Activated CD8-positive, alpha-beta memory T cell treated with anti-CD3 and anti-CD28 coated beads, Interleukin-2, amount 50 U/mL, for 24 hours (primary cell): Measurements from ENCODE around the gene PSORS1C2.
"Not testable (repeated sequence)": the region's sequence is repeated elsewhere in the genome, so short reads cannot be mapped to it uniquely, and the experiment has no call there.

Source experiments
- DNase-seq: peaks from one replicate; pipeline ENCODE4 v3.0.0-alpha.2; 2020; ENCODE audit errors: extremely low read depth

Gene PSORS1C2

DNA sequence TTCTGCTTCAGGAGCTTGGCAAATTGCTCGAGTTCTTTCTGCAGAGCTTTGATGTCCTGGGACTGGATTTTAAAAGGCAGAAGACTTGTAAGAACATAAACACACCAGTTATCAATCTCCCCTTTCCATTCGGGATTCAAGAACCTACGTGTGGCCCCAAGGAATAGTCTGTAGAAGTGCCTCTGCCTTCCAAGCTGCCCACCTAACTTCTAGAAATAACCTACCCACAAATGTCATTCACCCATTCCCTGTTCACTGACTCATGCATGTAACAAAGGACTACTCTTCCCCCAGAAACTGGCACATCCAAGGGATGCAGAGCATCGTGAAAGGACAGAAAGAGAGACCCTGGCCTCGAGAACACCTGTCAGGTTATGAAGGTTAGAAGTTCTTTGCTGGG, 27.1 kb upstream of the PSORS1C2 start:
- DNase-seq = no peak

DNA sequence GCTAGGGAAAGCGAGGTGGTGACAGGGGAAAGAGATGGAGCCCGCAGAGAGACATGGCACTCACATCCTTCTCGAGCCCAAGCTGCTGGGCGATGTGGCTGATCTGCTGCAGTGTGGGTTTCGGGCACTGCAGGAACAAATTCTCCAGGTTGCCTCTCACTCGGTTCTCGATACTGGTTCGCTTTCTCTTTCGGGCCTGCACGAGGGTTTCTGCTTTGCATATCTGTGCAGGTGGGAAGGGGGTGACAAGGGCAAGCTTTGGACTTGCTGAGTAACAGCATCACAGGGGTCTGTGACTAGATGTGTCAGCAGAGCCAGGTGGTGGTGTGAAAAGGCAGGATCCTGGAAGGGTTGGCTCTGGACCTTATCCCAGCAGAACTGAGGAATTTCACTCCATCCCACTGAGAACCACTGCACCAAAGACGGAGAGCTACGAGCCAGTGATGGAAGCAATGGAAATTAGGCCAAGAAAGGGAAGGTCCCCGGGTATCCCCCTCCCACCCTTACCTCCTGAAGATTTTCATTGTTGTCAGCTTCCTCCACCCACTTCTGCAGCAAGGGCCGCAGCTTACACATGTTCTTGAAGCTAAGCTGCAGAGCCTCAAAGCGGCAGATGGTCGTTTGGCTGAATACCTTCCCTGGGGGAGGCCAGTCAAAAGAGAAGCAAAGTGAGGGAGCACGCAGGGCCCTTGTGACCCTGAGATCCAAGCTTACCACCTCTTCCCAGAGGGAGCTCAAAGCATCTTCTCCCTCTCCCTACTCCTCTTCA, 26.4 kb upstream of the PSORS1C2 start:
- DNase-seq = not testable (repeated sequence)

DNA sequence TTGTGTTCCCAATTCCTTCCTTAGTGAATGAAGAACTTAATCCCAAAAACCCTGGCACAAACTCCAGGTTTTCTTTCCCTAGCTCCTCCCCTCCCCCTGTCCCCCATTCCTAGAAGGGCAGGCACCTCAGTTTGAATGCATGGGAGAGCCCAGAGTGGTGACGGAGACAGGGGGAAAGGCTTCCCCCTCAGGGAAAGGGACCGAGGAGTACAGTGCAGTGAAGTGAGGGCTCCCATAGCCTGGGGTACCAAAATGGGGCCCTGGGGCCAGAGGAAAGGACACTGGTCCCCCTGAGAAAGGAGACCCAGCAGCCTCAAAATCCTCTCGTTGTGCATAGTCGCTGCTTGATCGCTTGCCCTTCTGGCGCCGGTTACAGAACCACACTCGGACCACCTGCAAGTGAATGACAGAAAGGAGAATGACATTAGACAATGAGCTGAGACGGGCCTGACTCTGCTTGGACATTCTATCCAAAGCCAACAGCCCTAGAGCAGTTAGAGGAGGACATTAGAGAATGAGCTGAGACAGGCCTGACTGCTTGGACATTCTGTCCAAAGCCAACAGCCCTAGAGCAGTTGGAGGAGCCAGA, 25.7 kb upstream of the PSORS1C2 start:
- DNase-seq = not testable (repeated sequence)

DNA sequence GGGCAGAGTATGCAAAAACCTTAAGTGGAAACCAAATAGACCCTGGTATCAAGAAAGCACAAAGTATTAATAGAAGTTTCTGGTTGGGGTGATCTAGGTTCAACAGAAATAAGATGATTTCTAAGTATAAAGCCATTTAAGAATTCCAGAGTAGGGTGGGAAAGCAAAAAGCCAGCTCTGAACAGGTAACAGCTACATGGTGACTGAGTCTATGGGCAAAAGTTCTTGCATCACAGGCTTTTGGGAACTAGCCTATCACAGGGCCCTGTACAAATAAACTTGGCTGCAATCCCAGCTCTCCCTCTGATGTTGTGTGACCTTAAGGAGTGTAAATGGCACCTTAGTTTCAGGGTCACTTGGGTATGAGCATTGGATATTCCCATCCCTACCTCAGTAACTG, 25.1 kb upstream of the PSORS1C2 start:
- no peak for DNase-seq

DNA sequence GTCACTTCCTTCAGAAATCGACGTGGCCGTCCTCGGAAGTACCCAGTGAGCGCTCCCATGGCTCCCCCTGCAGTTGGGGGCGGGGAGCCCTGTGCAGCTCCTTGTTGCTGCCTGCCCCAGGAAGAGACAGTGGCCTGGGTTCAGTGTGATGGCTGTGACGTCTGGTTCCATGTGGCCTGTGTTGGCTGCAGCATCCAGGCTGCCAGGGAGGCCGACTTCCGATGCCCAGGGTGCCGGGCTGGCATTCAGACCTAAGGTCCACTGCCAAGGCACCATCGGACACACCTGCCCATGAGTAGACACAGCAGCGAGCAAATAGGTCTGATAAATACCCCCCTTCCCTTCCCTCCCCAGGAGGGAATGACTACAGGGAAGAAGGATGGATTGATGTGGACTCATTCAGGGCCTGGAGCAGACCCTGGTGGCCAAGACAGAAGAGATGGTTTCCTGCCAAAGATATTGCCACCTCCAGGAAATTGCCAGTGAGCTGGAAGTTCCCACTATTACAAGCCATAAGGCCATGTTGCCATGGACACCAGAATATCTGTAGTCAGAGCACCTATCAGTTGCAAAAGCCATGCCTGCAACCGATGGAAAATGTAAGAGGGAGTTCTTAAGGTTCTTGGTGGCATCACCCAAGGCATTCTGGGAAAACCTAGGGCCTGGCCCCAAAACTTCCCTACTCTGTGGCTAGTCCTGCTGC, 23.7 kb upstream of the PSORS1C2 start:
- DNase-seq = no peak

DNA sequence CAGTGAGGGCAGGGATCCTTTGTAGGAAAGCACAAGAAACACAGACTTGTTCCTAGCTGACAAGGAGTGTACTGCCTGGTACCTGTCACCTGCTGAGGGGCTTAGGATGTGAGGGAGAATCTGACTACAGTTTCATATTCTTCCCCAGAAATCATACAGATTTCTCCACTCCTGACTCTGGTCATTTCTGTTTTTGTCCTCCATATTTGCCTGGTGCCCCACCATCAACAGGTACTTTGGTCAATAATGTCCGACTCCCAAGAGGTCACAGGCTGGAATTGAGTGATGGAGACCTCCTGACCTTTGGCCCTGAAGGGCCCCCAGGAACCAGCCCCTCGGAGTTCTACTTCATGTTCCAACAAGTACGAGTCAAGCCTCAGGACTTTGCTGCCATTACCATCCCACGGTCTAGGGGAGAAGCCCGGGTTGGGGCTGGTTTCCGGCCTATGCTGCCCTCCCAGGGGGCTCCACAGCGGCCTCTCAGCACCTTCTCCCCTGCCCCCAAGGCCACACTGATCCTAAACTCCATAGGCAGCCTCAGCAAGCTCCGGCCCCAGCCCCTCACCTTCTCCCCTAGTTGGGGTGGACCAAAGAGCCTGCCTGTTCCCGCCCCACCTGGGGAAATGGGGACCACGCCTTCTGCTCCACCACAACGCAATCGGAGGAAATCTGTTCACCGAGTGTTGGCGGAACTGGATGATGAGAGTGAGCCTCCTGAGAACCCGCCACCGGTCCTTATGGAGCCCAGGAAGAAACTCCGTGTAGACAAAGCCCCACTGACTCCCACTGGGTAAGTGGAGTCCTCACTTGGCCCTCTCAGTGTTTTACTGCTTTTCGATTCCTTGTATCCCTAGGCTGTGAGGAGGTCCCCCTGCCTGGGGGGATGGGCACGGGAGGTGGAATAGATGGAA, 22.6 kb upstream of the PSORS1C2 start:
- DNase-seq = no peak

DNA sequence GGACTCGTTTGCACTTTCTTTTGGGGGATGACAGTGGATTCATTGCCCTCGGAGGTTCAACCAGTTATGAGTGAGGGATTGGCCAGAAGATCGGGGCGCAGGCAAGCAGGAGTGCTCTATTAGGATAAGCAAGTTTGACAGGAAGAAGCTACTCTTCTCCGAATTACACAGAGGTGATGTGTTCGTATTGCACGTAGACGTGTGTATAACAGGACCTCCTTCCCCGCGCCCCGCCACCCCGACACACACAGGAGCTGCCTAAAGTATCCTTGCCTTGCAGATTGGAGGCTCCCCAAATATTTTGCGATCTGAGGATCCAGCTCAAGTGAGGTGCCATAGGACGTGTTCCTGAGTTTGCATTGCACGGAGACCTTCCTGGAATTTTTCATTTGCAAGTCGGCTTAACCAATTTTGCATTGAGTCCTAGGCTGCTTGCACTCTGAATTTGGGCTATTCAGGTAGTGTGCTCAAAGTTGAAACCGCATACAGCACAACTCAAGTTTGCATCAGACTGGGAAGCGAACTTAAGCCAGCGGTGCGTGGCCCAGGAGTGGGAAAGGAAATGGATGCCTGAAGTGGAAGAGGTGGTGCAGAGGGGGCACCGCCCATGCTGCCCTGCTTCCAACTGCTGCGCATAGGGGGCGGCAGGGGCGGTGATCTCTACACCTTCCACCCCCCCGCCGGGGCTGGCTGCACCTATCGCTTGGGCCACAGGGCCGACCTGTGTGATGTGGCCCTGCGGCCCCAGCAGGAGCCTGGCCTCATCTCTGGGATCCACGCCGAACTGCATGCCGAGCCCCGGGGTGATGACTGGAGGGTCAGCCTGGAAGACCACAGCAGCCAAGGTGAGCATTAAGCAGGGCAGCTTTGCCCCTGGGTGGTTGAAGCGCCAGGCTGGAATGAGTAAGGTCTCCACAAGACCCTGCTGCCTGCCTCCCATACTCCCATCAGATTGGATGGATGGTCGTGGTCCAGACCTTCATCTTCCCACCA, 20.3 kb upstream of the PSORS1C2 start:
- no peak for DNase-seq

DNA sequence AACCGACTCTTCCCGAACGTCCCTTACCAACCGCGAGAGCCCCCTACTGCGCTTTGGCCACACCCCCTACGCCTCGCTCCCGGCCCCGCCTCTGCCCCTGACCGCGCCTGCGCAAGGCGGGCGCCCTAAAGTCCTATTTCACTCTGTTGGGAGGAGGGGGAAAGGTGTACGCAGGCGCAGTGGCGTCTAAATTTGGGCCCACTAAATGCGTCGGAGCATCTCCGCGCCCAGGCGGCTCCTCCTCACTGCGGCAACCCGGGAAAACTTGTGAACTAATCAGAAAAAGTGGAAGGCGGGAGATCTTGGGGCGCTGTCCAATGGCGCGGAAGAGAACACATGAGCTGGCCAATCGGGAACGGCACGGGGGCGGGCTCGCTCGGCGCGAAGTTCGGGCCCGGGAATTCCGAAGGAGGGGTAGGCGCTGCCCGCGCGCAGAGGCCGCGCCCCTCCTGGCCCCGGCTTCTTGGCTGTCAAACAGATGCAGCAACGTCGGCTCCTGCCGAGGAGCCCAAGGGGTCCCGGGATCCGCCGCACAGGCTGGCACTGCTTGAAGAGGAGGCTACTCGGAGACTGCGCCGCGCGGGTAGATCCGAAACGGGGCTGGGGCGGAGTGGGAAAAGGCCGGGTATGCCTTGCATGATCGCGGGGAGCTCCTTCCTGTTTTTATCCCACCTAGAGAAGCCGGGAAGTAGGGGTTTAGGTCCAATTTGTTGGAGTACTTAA, 19.4 kb upstream of the PSORS1C2 start, which contains the start of gene TCF19:
Gene TCF19 (plus strand): TSS at position 450 of the 723 bp plus-strand sequence. CDS start 881 bp downstream, outside the sequence.
- DNase-seq = peak; percentile 99

DNA sequence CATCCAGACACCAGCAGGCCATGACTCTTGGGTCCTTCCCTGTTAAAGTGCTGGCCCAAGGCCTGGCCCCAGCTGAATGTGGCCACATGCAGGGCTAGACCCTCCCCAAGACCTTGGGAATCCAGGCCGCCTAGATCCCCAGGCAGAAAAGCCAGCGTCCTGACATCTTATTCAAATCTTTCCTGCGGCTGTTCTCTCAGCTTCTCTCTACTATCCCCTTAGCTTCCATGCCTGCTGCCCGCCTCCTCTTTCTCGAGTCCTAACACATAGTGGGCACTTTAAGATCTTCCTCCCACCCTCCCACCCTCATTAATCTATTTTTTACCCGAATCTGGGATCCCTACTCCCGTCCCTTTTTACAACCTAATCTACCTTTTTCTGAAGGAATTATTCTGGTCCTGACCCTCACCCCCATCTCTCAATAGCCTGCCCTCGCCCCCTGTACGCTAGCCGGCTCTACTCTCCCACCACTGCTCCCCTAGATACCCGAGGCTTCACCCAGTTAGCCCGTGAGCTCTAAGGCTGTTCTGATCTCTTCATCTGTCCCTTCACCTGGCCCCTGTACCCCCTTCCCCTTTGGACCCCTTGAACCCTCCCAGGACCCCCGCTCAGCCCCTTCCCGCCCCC, 18.8 kb upstream of the PSORS1C2 start, which contains the start of gene CCHCR1:
Gene CCHCR1 (minus strand): TSS at position 290 of the 627 bp plus-strand sequence. CDS start 202 bp downstream, at position 88.
- no peak for DNase-seq

DNA sequence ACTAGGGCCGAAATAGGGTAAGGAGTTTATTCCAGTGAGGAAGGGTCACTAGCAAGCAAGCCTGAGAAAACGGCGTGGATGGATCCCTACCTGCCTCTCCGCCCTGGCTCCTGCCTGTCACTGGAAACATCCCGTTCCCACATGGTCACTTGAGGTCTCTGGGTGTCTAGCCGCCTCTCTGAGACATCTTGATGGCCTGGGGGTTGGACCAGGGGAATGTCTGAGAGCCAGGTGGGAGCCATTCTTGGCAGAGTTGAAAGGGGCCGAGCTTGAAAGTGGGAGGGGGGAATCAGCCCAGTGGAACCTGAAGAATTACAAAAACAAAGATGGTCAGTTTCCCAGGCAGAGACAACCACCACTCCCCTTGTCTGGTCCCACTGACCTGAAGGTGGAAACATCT, 17.8 kb upstream of the PSORS1C2 start:
- no peak for DNase-seq

DNA sequence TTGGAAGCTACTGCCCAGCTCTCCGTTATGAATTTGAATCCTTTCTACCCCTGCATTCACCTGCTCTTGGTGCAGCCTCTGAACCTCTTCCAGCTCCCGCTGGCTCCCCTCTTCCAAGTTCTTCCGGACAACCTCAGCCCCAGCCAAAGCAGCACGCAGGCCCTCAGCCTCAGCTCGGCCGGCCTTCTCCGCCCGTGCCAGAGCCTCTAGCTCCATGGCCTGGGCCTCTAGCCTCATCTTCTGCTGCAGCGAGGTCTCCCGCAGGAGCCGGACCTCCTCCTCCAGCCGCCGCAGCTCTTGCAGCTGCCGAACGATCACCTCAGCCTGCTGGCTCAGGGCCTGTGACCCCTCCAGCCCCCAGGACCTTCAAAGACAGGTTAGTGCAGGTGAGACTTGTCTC, 15.6 kb upstream of the PSORS1C2 start:
- no peak for DNase-seq

DNA sequence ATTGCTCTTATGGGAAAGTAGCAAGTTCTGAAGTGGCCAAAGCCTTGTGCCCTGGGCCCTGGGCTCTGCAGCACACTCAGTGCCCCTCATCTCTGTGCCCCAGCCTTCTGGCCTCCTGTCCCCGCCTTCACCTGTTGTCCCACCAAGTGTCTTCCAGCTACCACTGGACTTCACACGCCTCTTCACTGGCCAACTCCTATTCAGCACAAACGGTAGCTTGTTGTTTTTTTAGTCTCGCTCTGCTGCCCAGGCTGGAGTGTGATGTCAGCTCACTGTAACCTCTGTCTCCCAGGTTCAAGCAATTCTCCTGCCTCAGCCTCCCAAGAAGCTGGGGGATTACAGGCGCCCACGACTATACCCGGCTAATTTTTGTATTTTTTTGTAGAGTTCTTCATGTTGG, 13.9 kb upstream of the PSORS1C2 start:
- DNase-seq = no peak

DNA sequence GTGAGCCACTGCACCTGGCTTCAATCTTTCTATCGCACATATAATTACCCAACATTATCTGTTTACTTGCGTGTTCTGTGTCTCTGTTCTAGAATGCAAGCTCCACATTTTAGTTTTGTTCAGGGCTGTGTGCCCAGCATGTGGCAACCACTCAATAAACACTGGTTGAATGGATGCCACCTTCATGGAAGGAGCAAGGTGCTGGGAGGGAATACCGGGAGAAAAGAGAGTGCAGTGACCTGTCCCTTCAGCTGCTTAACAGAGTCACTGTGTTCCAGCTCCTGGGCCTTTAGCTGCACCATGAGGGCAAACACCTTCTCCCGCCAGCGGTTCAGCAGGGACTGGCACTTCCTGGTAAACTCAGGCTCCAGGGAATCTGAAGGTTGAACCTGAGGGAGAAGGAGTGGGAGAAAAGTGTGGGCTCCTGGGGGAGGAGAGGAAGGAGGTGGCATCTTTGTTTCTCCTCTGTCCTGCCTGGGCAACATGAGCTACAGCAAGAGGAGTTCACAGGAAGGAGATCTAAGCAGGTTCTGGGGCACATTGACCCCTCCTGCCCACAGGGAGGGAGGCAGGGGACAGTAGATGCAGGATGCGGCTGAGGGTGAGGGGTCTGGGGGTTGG, 11.1 kb upstream of the PSORS1C2 start:
- DNase-seq = no peak

DNA sequence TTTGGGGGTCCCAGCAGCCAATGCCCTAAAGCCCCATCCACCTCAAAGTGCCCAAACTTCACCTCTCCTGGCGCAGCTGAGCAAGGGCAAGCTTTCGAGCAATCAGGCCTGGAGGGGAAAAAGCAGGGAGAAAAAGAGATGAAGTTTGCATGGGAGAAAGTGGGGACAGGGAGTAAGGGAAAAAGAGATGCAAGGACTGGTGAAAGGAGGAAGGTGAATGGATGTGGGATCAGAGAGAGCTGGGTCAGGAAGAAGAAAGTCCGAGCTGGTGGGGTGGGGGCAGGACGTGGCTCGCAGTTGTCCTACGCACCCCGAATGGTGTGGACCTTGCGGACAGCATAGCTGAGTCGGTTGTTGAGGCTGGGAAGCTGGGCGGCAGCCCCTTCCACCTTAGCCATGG, 6.5 kb upstream of the PSORS1C2 start:
- no peak for DNase-seq

DNA sequence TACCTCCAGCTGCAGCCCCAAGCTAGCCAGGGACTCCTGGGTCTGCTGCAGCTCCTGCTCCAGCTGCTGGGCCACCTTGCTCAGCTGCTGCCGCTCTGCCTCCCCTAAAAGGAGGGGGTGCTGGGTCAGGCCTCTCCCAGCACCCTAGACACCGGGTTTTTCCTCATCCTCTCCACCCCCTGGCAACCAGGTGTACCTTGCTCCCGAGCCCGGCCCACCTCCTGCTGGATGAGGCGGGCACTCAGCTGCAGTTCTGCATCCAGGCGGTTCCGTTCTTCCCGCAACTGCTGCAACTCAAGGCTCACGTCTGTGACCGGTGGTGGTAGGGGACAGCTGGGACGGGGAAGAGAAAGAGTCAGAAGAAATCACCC, 6.1 kb upstream of the PSORS1C2 start:
- DNase-seq = no peak

DNA sequence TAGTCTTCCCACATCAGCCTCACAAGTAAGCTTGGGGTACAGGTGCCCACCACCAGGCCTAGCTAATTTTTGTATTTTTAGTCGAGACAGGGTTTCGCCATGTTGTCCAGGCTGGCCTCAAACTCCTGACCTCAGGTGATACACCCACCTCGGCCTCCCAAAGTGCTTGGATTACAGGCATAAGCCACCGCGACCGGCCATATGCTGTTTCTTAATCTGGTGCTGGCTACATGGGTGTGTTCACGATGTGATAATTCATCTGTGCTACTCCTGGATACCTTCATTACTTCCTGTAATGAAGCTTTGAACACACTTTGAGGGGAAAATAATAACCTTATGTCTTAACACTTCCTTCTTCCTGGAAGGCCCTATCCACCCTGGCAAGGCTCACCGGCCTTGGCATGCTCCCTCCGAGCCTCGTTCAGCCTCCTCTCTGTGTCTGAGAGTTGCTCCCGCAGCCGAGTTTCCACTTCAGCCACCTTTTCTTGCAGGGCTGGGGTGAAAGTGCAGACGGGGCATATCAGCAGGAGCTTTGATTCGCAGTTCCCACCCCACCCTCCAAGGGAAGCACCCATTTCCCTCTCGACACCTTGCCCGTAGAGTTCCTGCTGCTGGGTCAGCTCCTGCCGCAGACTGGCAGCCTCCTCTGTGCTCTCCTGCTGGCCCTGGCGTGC, 5.6 kb upstream of the PSORS1C2 start:
- DNase-seq = no peak

DNA sequence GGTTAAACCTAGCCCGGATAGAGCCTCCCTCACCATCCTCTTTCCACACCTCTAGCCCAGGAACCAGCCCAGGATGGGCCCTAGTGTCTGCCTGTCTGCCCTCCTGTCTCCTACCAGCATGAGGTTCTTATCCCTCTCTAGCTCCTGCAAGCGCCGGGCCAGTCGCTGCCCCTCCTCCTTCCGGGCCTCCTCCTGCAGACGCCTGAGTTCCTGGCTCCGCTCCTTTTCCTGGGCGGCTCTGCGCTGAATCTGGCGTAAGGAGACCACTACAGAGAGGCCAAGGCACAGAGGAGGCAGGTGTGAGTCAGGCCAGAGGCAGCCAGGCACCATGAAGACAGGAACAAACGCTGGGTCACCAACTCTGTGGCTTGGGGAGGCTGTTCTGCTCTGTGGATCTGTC, 4.3 kb upstream of the PSORS1C2 start:
- no peak for DNase-seq

DNA sequence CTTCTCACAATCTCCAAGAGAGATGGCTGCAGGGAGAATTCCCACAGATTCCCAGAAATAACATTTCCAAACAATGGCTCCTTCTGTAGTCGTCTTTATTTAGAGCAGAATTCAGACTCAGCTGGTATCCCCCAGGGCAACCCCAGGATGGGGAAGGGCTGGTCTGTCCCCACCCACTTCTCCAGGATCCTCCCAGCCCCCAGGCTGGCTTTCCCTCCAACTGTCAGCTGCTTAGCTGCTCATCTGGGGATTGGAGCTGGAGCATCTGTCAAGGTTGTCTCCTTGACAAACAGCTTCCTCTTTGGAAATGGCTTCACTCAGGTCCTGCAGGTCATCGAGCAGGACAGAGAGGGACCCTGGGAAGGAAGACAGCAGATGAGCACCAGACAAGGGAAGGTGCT, 3.5 kb upstream of the PSORS1C2 start:
- DNase-seq = no peak
